Measurements from ENCODE around the gene LDB2.

LDB2 gene

GRCh38 chr4:16818005-16818404 lies 80.4 kb downstream of the LDB2 start:
- Histone ChIP-seq H3K4me3 (ENCODE audit: low read length) (no peak overlapping the region), H3K27me3 (replicated peaks; ENCODE audit: control insufficient read depth, insufficient read depth, low read length) (no peaks in the 10 kb centered on the region), H3K9me3 (ENCODE audit: control insufficient read depth, low read length) (no peaks in the 10 kb centered on the region), H3K36me3 (ENCODE audit: control insufficient read depth, insufficient read depth, low read length, severe bottlenecking) (no peaks in the 10 kb centered on the region), H3K4me1 (ENCODE audit: control insufficient read depth, insufficient read depth, low read length) (peaks cover 18% of the 10 kb centered on the region), H3K9ac (ENCODE audit: low read length) (no peak overlapping the region)
- DNase-seq (ENCODE audit: low read depth): no peak

DNA sequence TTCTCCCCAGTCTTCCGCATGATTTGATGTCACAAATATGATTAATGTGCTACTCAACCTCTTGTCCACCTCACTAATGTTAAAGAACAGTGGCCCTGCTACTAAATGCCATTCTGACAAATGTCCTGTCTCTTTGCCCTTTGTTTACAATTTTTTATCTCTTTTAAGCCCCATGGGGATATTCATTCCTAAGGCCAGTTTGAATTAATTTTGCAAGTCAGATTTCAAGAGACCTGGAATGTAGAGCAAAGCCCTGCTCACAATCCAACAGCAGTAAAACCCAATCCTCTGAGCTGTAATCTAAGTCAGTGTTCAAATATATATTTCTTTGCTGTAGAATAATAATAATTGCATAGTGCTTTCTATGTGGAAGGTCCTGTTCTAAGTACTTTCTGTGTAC lies 81.2 kb downstream of the LDB2 start:
- no peak overlapping the region for H3K9ac ChIP-seq (ENCODE audit: low read length)
- peak; percentile 6 for DNase-seq (ENCODE audit: low read depth)
- no peak overlapping the region for H3K4me3 ChIP-seq (ENCODE audit: low read length)
- peaks cover 18% of the 10 kb centered on the region for H3K4me1 ChIP-seq (ENCODE audit: control insufficient read depth, insufficient read depth, low read length)
- no peaks in the 10 kb centered on the region for H3K27me3 ChIP-seq (replicated peaks; ENCODE audit: control insufficient read depth, insufficient read depth, low read length)
- no peaks in the 10 kb centered on the region for H3K36me3 ChIP-seq (ENCODE audit: control insufficient read depth, insufficient read depth, low read length, severe bottlenecking)
- H3K9me3 ChIP-seq (ENCODE audit: control insufficient read depth, low read length): no peaks in the 10 kb centered on the region

GRCh38 chr4:16814361-16814760 lies 84.1 kb downstream of the LDB2 start:
- Histone ChIP-seq H3K27me3 (replicated peaks; ENCODE audit: control insufficient read depth, insufficient read depth, low read length) (no peaks in the 10 kb centered on the region), H3K36me3 (ENCODE audit: control insufficient read depth, insufficient read depth, low read length, severe bottlenecking) (no peaks in the 10 kb centered on the region), H3K9ac (ENCODE audit: low read length) (no peak overlapping the region), H3K4me1 (ENCODE audit: control insufficient read depth, insufficient read depth, low read length) (peaks cover 18% of the 10 kb centered on the region), H3K4me3 (ENCODE audit: low read length) (no peak overlapping the region), H3K9me3 (ENCODE audit: control insufficient read depth, low read length) (no peaks in the 10 kb centered on the region)
- DNase-seq (ENCODE audit: low read depth): peak; percentile 15

- Histone ChIP-seq H3K4me3 (ENCODE audit: low read length) (no peak overlapping the region), H3K9me3 (ENCODE audit: control insufficient read depth, low read length) (peaks cover 3% of the 10 kb centered on the region), H3K4me1 (ENCODE audit: control insufficient read depth, insufficient read depth, low read length) (peaks cover 8% of the 10 kb centered on the region), H3K36me3 (ENCODE audit: control insufficient read depth, insufficient read depth, low read length, severe bottlenecking) (no peaks in the 10 kb centered on the region), H3K9ac (ENCODE audit: low read length) (no peak overlapping the region), H3K27me3 (replicated peaks; ENCODE audit: control insufficient read depth, insufficient read depth, low read length) (no peaks in the 10 kb centered on the region)
- DNase-seq (ENCODE audit: low read depth): no peak
These were observed 86.4 kb downstream of the LDB2 start for GRCh38 chr4:16812041-16812440.

DNA sequence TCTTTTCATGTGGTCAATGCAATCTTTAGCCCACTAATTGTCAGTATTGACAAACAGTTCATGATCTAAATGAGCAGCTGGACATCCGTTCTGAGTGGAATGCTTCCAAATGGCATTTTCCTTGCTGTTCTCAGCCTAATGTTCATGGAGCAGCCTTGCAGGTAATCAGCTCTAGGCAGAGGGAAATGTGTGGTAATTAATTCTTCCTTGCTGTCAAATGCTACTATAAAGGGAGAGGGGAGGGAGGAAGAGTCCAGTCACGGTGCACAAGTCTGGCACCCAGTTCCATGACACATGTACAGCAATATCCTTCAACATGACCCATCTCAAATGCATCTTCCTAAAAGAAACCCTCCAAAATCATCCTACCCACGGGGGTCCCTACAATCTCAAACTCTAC lies 88.5 kb downstream of the LDB2 start:
- peaks cover 5% of the 10 kb centered on the region for H3K4me1 ChIP-seq (ENCODE audit: control insufficient read depth, insufficient read depth, low read length)
- no peak for DNase-seq (ENCODE audit: low read depth)
- peaks cover 3% of the 10 kb centered on the region for H3K9me3 ChIP-seq (ENCODE audit: control insufficient read depth, low read length)

GRCh38 chr4:16809064-16809463 lies 89.4 kb downstream of the LDB2 start:
- Histone ChIP-seq H3K36me3 (ENCODE audit: control insufficient read depth, insufficient read depth, low read length, severe bottlenecking) (no peaks in the 10 kb centered on the region), H3K9ac (ENCODE audit: low read length) (no peak overlapping the region), H3K9me3 (ENCODE audit: control insufficient read depth, low read length) (peaks cover 3% of the 10 kb centered on the region), H3K27me3 (replicated peaks; ENCODE audit: control insufficient read depth, insufficient read depth, low read length) (no peaks in the 10 kb centered on the region), H3K4me3 (ENCODE audit: low read length) (no peak overlapping the region), H3K4me1 (ENCODE audit: control insufficient read depth, insufficient read depth, low read length) (no peaks in the 10 kb centered on the region)
- no peak for DNase-seq (ENCODE audit: low read depth)

More for the DNA sequence above, 88.5 kb downstream of the LDB2 start:
- no peak overlapping the region for H3K9ac ChIP-seq (ENCODE audit: low read length)
- H3K4me3 ChIP-seq (ENCODE audit: low read length): no peak overlapping the region
- no peaks in the 10 kb centered on the region for H3K27me3 ChIP-seq (replicated peaks; ENCODE audit: control insufficient read depth, insufficient read depth, low read length)
- no peaks in the 10 kb centered on the region for H3K36me3 ChIP-seq (ENCODE audit: control insufficient read depth, insufficient read depth, low read length, severe bottlenecking)

GRCh38 chr4:16807355-16807754 lies 91.1 kb downstream of the LDB2 start:
- Histone ChIP-seq H3K36me3 (ENCODE audit: control insufficient read depth, insufficient read depth, low read length, severe bottlenecking) (no peaks in the 10 kb centered on the region), H3K9me3 (ENCODE audit: control insufficient read depth, low read length) (peaks cover 3% of the 10 kb centered on the region)
- no peak for DNase-seq (ENCODE audit: low read depth)

GRCh38 chr4:16804581-16804980 lies 93.9 kb downstream of the LDB2 start:
- Histone ChIP-seq H3K4me3 (ENCODE audit: low read length) (no peak overlapping the region), H3K36me3 (ENCODE audit: control insufficient read depth, insufficient read depth, low read length, severe bottlenecking) (no peaks in the 10 kb centered on the region), H3K9me3 (ENCODE audit: control insufficient read depth, low read length) (peaks cover 3% of the 10 kb centered on the region), H3K4me1 (ENCODE audit: control insufficient read depth, insufficient read depth, low read length) (no peaks in the 10 kb centered on the region), H3K9ac (ENCODE audit: low read length) (no peak overlapping the region), H3K27me3 (replicated peaks; ENCODE audit: control insufficient read depth, insufficient read depth, low read length) (no peaks in the 10 kb centered on the region)
- DNase-seq (ENCODE audit: low read depth): no peak

More at GRCh38 chr4:16807355-16807754, 91.1 kb downstream of the LDB2 start:
- H3K27me3 ChIP-seq (replicated peaks; ENCODE audit: control insufficient read depth, insufficient read depth, low read length): no peaks in the 10 kb centered on the region
- H3K9ac ChIP-seq (ENCODE audit: low read length): no peak overlapping the region
- H3K4me3 ChIP-seq (ENCODE audit: low read length): no peak overlapping the region
- no peaks in the 10 kb centered on the region for H3K4me1 ChIP-seq (ENCODE audit: control insufficient read depth, insufficient read depth, low read length)

GRCh38 chr4:16802044-16802443 lies 96.4 kb downstream of the LDB2 start:
- no peak overlapping the region for H3K9ac ChIP-seq (ENCODE audit: low read length)
- no peaks in the 10 kb centered on the region for H3K9me3 ChIP-seq (ENCODE audit: control insufficient read depth, low read length)
- no peaks in the 10 kb centered on the region for H3K36me3 ChIP-seq (ENCODE audit: control insufficient read depth, insufficient read depth, low read length, severe bottlenecking)
- no peak for DNase-seq (ENCODE audit: low read depth)
- H3K4me1 ChIP-seq (ENCODE audit: control insufficient read depth, insufficient read depth, low read length): no peaks in the 10 kb centered on the region
- H3K27me3 ChIP-seq (replicated peaks; ENCODE audit: control insufficient read depth, insufficient read depth, low read length): no peaks in the 10 kb centered on the region
- no peak overlapping the region for H3K4me3 ChIP-seq (ENCODE audit: low read length)

- Histone ChIP-seq H3K36me3 (ENCODE audit: control insufficient read depth, insufficient read depth, low read length, severe bottlenecking) (no peaks in the 10 kb centered on the region), H3K4me3 (ENCODE audit: low read length) (no peak overlapping the region), H3K4me1 (ENCODE audit: control insufficient read depth, insufficient read depth, low read length) (no peaks in the 10 kb centered on the region), H3K9me3 (ENCODE audit: control insufficient read depth, low read length) (no peaks in the 10 kb centered on the region), H3K27me3 (replicated peaks; ENCODE audit: control insufficient read depth, insufficient read depth, low read length) (no peaks in the 10 kb centered on the region), H3K9ac (ENCODE audit: low read length) (no peak overlapping the region)
- DNase-seq (ENCODE audit: low read depth): no peak
These were observed 97.1 kb downstream of the LDB2 start for GRCh38 chr4:16801356-16801755.

DNA sequence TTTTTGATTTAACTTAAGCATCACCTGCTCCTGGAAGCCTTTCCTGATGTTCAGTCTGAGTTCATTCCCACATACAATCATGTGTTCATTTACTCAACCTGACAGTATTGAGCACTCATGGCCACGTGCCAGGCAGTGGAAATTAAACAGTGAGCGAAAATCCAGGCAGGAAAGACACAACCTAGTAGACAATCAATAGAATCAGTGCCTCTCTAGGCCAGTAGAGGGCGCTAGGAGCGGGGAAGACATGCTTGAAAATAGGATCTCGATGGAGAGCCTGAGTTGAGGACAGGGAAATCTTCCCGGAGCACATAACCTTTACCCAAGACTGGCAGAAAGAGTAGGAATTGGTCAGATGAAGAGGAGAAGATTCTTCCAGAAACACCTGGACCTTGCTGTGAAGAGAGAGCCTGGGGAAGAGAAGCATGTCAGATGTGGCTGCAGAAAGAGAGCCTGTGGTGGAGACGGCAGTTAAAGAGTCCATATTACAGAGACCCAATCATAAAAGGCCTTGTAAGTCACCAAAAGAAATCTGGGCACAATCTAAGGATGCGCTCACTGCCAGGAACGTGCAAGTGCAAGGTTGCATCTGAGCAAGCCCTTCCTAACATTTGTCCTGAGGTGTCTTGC lies 103.5 kb downstream of the LDB2 start:
- Histone ChIP-seq H3K4me1 (ENCODE audit: control insufficient read depth, insufficient read depth, low read length) (no peaks in the 10 kb centered on the region), H3K9ac (ENCODE audit: low read length) (no peak overlapping the region), H3K4me3 (ENCODE audit: low read length) (no peak overlapping the region), H3K27me3 (replicated peaks; ENCODE audit: control insufficient read depth, insufficient read depth, low read length) (no peaks in the 10 kb centered on the region), H3K9me3 (ENCODE audit: control insufficient read depth, low read length) (no peaks in the 10 kb centered on the region), H3K36me3 (ENCODE audit: control insufficient read depth, insufficient read depth, low read length, severe bottlenecking) (no peaks in the 10 kb centered on the region)
- peak; percentile 84 for DNase-seq (ENCODE audit: low read depth)

DNA sequence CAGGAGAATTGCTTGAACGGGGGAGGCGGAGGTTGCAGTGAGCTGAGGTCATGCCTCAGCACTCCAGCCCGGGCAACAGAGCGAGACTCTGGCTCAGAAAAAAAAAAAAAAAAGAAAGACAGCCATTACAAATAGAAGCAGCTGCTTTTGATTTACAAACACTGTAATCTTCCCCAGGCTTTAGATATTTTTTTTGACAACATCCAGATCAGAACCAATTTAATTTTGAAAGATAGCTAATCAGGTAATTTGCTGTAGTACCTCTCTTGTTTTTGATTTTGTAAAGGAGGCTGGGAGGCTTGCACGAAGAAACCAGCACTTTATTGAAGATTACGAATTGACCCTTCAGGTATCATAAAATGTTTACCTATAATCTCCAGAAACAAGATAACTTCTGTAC lies 107.0 kb downstream of the LDB2 start:
- DNase-seq (ENCODE audit: low read depth): no peak
- no peaks in the 10 kb centered on the region for H3K36me3 ChIP-seq (ENCODE audit: control insufficient read depth, insufficient read depth, low read length, severe bottlenecking)
- no peak overlapping the region for H3K4me3 ChIP-seq (ENCODE audit: low read length)
- no peak overlapping the region for H3K9ac ChIP-seq (ENCODE audit: low read length)
- H3K9me3 ChIP-seq (ENCODE audit: control insufficient read depth, low read length): no peaks in the 10 kb centered on the region
- H3K27me3 ChIP-seq (replicated peaks; ENCODE audit: control insufficient read depth, insufficient read depth, low read length): no peaks in the 10 kb centered on the region
- H3K4me1 ChIP-seq (ENCODE audit: control insufficient read depth, insufficient read depth, low read length): no peaks in the 10 kb centered on the region

Data from adipocyte (in vitro differentiated cells).